Liver (tissue), 9 donors: Measurements from ENCODE around the gene PRRT1B. TPM values are rescaled to one million over a fixed set of nuclear protein-coding genes. Genes with fewer than 3 reads are reported as not detected.

Experiments
- DNase-seq: peaks from one replicate; pipeline ENCODE4 v3.0.0-alpha.2; 2017; ENCODE audit warnings: low spot score
- H3K27ac ChIP-seq, 2 donors: one replicate each; pipeline ENCODE4 v1.7.0; 2013; ENCODE audit warnings: inconsistent platforms in 2 of 2, low read length in 2 of 2, control low read depth in 1 of 2, low read depth in 1 of 2, mild to moderate bottlenecking in 1 of 2
- H3K27me3 ChIP-seq, 4 donors: one replicate each; pipeline versions ENCODE4 v1.6.1 to v1.7.0; 2013; ENCODE audit warnings: low read length in 3 of 4, inconsistent platforms in 1 of 4, mild to moderate bottlenecking in 1 of 4, moderate library complexity in 1 of 4; ENCODE audit not compliant: control insufficient read depth in 4 of 4, insufficient read depth in 4 of 4
- H3K36me3 ChIP-seq, 4 donors: one replicate each; pipeline versions ENCODE4 v1.6.1 to v1.7.0; 2013; ENCODE audit warnings: low read length in 3 of 4, mild to moderate bottlenecking in 3 of 4, low read depth in 1 of 4, moderate library complexity in 1 of 4; ENCODE audit not compliant: control insufficient read depth in 4 of 4, insufficient read depth in 3 of 4
- H3K4me1 ChIP-seq, 4 donors: one replicate each; pipeline versions ENCODE4 v1.6.1 to v1.7.0; 2013; ENCODE audit warnings: low read length in 3 of 4, mild to moderate bottlenecking in 3 of 4, moderate library complexity in 1 of 4; ENCODE audit not compliant: control insufficient read depth in 4 of 4, insufficient read depth in 4 of 4
- H3K4me3 ChIP-seq, 3 donors: one replicate each; pipeline versions ENCODE4 v1.6.1 to v1.7.0; 2013; ENCODE audit warnings: low read length in 3 of 3, control low read depth in 1 of 3, low read depth in 1 of 3, mild to moderate bottlenecking in 1 of 3
- H3K9ac ChIP-seq, 2 donors: one replicate each; pipeline ENCODE4 v1.7.0; 2013; ENCODE audit warnings: low read length in 2 of 2, mild to moderate bottlenecking in 2 of 2, moderate library complexity in 2 of 2, control low read depth in 1 of 2, low read depth in 1 of 2
- H3K9me3 ChIP-seq, 4 donors: one replicate each; pipeline versions ENCODE4 v1.6.1 to v1.7.0; 2013; ENCODE audit warnings: low read length in 3 of 4; ENCODE audit not compliant: control insufficient read depth in 4 of 4
- EGR1 ChIP-seq, 2 donors: IDR thresholded peaks; 2 replicates each; pipeline ENCODE4 v1.6.1; 2016 to 2018; ENCODE audit warnings: antibody characterized with exemption in 2 of 2, low read depth in 2 of 2
- FOXA1 ChIP-seq: IDR thresholded peaks from 2 replicates; pipeline ENCODE4 v1.6.1; 2016; ENCODE audit warnings: antibody characterized with exemption
- FOXA2 ChIP-seq: IDR thresholded peaks from 2 replicates; pipeline ENCODE4 v1.6.1; 2016; ENCODE audit warnings: antibody characterized with exemption
- GABPA ChIP-seq, 2 donors: IDR thresholded peaks in 1 of 2; conservative IDR thresholded peaks in 1 of 2; 2 replicates each; pipeline ENCODE4 v1.6.1; 2016; ENCODE audit warnings: antibody characterized with exemption in 2 of 2, mild to moderate bottlenecking in 1 of 2, moderate library complexity in 1 of 2
- HNF4G ChIP-seq: IDR thresholded peaks from 2 replicates; pipeline ENCODE4 v1.6.1; 2016; ENCODE audit warnings: antibody characterized with exemption
- JUND ChIP-seq, 2 donors: IDR thresholded peaks; 2 replicates each; pipeline ENCODE4 v1.6.1; 2016; ENCODE audit warnings: antibody characterized with exemption in 2 of 2
- MAX ChIP-seq: IDR thresholded peaks from 2 replicates; pipeline ENCODE4 v1.6.1; 2016; ENCODE audit warnings: antibody characterized with exemption
- NR2F2 ChIP-seq: IDR thresholded peaks from 2 replicates; pipeline ENCODE4 v1.6.1; 2016; ENCODE audit warnings: antibody characterized with exemption
- RAD21 ChIP-seq, 2 donors: IDR thresholded peaks; 2 replicates each; pipeline ENCODE4 v1.6.1; 2016; ENCODE audit warnings: antibody characterized with exemption in 2 of 2, mild to moderate bottlenecking in 2 of 2
- SP1 ChIP-seq: IDR thresholded peaks from 2 replicates; pipeline ENCODE4 v1.6.1; 2018; ENCODE audit warnings: antibody characterized with exemption, mild to moderate bottlenecking
- YY1 ChIP-seq: IDR thresholded peaks from 2 replicates; pipeline ENCODE4 v1.6.1; 2016; ENCODE audit warnings: antibody characterized with exemption, mild to moderate bottlenecking
- WGBS: extraction: QIAGEN DNeasy Blood & Tissue Kit; methylation state at CpG from one replicate; pipeline ENCODE4 v1.1.7; 2013; 5-methylcytosine and 5-hydroxymethylcytosine counted together
- polyA plus RNA-seq, 2 donors: library from polyadenylated mRNA; stranded (reverse) in 1 of 2; unstranded in 1 of 2; fragments of 200-250 nt in 1 of 2; fragments of >200 nt in 1 of 2; fragmentation: Nextera tagmentation in 1 of 2; extraction: Ambion mirVana in 1 of 2; gene quantifications; one replicate each; pipeline versions ENCODE4 v1.2.1 to v1.2.3, GENCODE V29; 2013 to 2015
- total RNA-seq, 2 donors: library from RNA; depleted of rRNA; stranded (reverse); fragments of >200 nt; gene quantifications; one replicate each; pipeline ENCODE4 v1.2.3, GENCODE V29; 2014
- TF ChIP-seq, protein P1 (sequence below): IDR thresholded peaks from 2 replicates; pipeline ENCODE4 v1.6.1; 2016; ENCODE audit warnings: antibody characterized with exemption, mild to moderate bottlenecking
- TF ChIP-seq, protein P2 (sequence below): IDR thresholded peaks from 2 replicates; pipeline ENCODE4 v1.6.1; 2016; ENCODE audit warnings: antibody characterized with exemption
- TF ChIP-seq, protein P3 (sequence below): fragments of 150-350 bp; IDR thresholded peaks from 2 replicates; pipeline ENCODE4 v1.5.1; 2017; ENCODE audit warnings: improper control_type of control experiment, low read depth, low read length; ENCODE audit not compliant: missing input control
- donor health status: healthy.
- donor health status: healthy.
- donor health status: healthy.
- donor health status: healthy.
- donor health status: healthy.

Gene PRRT1B
- total and polyA plus RNA-seq, 4 donors, result 0.15 to 1.9 (median 1.4) TPM

DNA sequence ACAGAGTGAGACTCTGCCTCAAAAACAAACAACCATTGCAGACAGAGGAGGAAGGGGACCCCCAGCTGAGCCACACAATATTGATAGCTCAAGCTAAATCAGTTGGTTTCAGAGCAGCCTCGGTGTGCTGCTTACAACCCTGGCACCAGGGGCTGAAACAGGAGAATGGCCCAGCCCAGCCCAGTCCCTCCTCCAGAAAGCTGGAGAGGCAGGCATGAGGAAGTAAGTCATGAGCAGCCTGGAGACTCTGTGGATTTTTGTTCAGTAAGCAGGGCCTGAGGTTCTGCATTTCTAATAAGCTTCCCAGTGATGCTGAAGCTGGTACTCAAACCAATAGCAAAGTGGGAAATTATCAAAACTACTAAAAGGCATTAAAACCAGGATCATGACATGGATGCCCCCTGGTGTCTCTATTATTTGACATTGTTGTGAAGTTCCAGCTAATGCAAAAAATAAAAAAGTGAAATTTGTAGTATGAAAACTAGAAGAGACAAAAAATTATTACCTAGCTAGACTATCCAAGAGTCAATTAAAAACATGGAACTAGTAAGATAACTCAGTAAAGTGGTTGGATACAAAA, 14.2 kb downstream of the PRRT1B start:
- Histone ChIP-seq H3K36me3 (peaks cover 0 to 12% (median 0%) of the 10 kb centered on the region in 4 donors), H3K9ac (no peak overlapping the region), H3K27ac (no peak overlapping the region), H3K9me3 (peaks cover 0 to 3% (median 0%) of the 10 kb centered on the region in 4 donors), H3K4me3 (no peak overlapping the region), H3K27me3 (no peaks in the 10 kb centered on the region), H3K4me1 (no peaks in the 10 kb centered on the region)
- no peak for TF ChIP-seq FOXA2
- TF ChIP-seq, protein P1, sequence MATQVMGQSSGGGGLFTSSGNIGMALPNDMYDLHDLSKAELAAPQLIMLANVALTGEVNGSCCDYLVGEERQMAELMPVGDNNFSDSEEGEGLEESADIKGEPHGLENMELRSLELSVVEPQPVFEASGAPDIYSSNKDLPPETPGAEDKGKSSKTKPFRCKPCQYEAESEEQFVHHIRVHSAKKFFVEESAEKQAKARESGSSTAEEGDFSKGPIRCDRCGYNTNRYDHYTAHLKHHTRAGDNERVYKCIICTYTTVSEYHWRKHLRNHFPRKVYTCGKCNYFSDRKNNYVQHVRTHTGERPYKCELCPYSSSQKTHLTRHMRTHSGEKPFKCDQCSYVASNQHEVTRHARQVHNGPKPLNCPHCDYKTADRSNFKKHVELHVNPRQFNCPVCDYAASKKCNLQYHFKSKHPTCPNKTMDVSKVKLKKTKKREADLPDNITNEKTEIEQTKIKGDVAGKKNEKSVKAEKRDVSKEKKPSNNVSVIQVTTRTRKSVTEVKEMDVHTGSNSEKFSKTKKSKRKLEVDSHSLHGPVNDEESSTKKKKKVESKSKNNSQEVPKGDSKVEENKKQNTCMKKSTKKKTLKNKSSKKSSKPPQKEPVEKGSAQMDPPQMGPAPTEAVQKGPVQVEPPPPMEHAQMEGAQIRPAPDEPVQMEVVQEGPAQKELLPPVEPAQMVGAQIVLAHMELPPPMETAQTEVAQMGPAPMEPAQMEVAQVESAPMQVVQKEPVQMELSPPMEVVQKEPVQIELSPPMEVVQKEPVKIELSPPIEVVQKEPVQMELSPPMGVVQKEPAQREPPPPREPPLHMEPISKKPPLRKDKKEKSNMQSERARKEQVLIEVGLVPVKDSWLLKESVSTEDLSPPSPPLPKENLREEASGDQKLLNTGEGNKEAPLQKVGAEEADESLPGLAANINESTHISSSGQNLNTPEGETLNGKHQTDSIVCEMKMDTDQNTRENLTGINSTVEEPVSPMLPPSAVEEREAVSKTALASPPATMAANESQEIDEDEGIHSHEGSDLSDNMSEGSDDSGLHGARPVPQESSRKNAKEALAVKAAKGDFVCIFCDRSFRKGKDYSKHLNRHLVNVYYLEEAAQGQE, result no peak
- TF ChIP-seq HNF4G, result no peak
- TF ChIP-seq FOXA1, result no peak
- TF ChIP-seq MAX, result no peak
- TF ChIP-seq NR2F2, result no peak
- no peak for TF ChIP-seq SP1
- peak; percentile 63 for TF ChIP-seq RAD21 (IDR thresholded peaks at IDR 0.05)
- TF ChIP-seq, protein P2, sequence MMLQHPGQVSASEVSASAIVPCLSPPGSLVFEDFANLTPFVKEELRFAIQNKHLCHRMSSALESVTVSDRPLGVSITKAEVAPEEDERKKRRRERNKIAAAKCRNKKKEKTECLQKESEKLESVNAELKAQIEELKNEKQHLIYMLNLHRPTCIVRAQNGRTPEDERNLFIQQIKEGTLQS, result no peak
- TF ChIP-seq, protein P3, sequence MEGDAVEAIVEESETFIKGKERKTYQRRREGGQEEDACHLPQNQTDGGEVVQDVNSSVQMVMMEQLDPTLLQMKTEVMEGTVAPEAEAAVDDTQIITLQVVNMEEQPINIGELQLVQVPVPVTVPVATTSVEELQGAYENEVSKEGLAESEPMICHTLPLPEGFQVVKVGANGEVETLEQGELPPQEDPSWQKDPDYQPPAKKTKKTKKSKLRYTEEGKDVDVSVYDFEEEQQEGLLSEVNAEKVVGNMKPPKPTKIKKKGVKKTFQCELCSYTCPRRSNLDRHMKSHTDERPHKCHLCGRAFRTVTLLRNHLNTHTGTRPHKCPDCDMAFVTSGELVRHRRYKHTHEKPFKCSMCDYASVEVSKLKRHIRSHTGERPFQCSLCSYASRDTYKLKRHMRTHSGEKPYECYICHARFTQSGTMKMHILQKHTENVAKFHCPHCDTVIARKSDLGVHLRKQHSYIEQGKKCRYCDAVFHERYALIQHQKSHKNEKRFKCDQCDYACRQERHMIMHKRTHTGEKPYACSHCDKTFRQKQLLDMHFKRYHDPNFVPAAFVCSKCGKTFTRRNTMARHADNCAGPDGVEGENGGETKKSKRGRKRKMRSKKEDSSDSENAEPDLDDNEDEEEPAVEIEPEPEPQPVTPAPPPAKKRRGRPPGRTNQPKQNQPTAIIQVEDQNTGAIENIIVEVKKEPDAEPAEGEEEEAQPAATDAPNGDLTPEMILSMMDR, result peak; percentile 22
- no peak for TF ChIP-seq YY1
- no peak for TF ChIP-seq JUND (IDR thresholded peaks at IDR 0.05)
- TF ChIP-seq EGR1 (IDR thresholded peaks at IDR 0.05; ENCODE audit: low read depth in 2 of 2), result no peak
- 81% methylated on average over 1 of the region's 1 CpG for WGBS
- DNase-seq, result no peak

DNA sequence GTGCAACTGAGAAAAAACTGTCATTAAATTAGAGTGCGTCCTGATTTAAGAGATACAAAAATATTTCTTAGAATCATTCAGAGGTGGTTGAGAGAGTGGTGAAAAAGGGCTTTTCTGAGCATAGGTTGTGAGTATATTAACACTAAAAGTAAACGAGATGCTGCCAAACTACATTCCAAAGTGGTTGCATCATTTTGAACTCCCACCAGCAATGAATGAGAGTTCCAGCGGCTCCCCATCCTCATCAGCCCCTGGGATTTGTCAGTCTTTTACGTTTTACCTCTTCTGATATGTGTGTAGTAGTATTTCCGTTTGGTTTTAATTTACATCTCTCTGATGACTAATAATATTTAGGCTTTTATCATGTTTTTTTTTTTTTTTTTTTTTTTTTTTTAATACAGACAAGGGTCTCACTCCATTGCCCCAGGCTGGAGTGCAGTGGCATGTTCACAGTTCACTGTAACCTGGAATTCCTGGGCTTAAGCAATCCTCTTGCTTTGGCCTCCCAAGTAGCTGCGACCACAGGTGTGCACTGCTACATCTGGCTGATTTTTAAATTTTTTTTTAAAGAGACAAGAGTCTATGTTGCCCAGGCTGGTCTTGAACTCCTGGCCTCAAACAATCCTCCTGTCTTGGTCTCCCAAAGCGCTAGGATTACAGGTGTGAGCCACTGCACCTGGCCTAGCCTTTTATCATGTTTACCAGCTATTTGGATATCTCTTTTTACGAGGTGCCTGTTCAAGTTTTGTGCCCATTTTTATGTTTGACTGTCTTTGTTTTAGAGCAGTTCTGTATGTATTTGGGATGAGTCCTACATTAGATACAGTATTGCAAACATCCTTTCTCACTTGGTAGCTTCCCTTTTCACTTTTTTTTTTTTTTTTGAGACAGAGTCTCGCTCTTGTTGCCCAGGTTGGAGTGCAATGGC, 17.0 kb downstream of the PRRT1B start:
- H3K27ac ChIP-seq, result no peak overlapping the region
- H3K9ac ChIP-seq, result no peak overlapping the region
- TF ChIP-seq, protein P2, result no peak
- TF ChIP-seq GABPA (IDR thresholded peaks at IDR 0.05 in 1 of 2, conservative IDR thresholded peaks at IDR 0.05 in 1 of 2) (no peak), NR2F2 (no peak), FOXA1 (no peak)
- TF ChIP-seq, protein P3, result no peak
- H3K4me3 ChIP-seq, result no peak overlapping the region
- no peak for DNase-seq
- H3K27me3 ChIP-seq, result no peaks in the 10 kb centered on the region
- H3K36me3 ChIP-seq, result peaks cover 0 to 12% (median 0%) of the 10 kb centered on the region in 4 donors
- peaks cover 0 to 3% (median 0%) of the 10 kb centered on the region in 4 donors for H3K9me3 ChIP-seq
- H3K4me1 ChIP-seq, result no peaks in the 10 kb centered on the region
- 74% methylated on average over 9 of the region's 9 CpGs for WGBS
